GM19397 (cell line): ENCODE results near the gene PPP2R2C.

ENCODE experiments used
- ATAC-seq: cut with Tn5 transposase; IDR thresholded peaks from one replicate; pipeline ENCODE4 v1.9.1; 2021; ENCODE audit warnings: mild to moderate bottlenecking, moderate library complexity; ENCODE audit not compliant: unreplicated experiment

The PPP2R2C gene

DNA sequence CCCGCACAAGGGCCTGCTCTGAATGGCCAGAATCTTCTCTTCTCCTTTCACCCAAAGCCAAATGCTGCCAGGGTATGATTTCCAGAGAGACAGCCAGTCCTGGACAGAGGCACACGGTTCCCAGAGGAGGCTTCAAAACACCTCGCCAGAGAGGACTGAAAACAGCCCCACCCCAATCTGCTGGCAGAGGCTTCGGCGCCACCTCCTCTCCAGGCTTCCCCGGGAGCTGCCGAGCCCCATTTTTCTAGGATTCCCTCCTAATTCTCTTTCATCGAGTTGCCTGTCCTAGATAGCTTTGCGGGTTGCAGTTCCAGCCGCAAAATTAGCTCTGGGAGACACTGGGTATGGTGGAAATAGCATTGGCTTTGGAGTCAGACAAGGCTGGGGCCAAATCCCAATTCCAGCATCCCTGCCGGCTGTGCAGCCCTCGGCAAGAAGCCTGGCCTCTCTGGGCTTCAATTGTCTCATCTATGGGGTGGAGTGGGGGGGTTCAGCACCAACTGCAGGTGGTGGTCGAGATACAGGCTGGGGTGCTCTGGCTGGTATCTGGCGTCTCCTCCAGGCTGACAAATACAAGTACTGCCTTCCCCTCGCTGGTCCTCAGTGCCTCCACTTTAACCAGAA lies 22.6 kb downstream of the PPP2R2C start:
- ATAC-seq = no peak

DNA sequence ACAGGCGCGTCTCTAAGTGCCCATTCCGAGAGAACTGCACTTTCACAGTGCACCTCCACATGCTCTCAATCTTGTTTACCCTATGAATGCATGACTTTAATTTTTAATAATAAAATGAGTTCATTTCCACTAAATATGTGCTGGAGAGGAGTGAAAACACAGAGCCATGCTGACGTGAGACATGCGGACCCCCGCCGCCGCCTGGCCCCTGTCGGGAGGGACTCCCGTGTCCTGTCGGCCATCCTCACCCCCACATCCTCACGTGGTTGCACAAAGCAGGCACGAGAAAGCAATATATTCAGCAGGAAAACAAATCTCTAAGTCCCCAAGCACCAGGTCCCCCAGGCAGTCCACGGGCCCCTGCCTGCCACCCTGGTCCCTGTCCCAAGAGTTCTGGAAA lies 23.1 kb downstream of the PPP2R2C start:
- ATAC-seq = no peak

DNA sequence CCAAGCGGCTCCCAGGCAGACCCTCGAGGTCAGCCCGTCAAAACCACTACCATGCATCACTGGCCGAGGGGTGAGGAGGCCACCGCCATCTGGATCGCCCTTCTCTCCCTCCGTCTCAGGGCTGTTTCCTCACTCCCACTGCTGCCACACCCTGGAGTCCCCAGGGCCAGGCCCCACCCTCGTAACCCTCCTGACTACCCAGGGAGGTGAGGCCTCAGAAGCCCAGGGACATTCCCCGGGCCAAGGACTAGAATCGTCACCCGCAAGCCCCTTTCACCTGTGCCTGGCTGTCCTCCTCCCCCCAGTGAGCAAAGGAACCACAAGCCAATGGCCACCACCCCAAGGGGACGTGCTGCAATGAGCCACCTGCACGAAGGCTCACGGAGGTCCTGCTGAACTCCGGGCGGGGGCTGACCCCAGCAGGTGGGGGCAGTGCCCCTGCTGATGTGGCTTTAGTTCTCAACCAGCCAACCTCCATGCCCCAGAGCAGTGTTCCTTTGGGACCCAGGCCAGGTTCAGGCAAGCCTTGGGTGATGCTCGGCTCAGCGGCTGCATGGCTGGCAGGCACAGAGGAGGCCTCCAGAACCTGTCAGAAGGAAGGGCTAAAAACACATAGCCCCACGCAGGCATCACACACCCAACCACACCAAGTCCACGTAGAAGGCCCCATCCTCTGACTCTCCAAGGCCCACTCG lies 23.8 kb downstream of the PPP2R2C start:
- no peak for ATAC-seq

DNA sequence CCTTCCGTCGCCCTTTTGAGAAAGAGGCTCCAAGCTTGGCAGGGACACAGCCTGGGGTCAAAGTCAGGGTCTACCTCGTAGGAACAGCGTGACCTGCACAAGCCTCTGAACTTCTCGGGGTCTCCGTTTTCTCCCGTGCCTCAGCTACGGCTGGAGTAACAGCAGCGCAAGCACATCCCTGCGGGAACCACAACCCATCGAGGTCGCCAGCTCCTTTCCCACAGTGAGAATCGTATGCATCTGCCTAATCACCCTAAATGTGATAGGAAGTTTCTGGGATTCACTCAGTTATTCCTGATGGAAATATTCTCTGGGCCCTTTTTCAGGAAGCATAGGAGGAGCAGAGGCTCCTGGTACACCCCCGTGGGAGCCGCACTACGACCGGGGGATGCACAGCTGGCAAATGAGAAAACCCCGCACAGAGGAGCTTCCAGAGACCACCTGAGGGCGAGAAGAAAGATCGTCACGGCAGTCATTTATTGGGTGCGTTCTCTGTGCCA lies 24.7 kb downstream of the PPP2R2C start:
- no peak for ATAC-seq

DNA sequence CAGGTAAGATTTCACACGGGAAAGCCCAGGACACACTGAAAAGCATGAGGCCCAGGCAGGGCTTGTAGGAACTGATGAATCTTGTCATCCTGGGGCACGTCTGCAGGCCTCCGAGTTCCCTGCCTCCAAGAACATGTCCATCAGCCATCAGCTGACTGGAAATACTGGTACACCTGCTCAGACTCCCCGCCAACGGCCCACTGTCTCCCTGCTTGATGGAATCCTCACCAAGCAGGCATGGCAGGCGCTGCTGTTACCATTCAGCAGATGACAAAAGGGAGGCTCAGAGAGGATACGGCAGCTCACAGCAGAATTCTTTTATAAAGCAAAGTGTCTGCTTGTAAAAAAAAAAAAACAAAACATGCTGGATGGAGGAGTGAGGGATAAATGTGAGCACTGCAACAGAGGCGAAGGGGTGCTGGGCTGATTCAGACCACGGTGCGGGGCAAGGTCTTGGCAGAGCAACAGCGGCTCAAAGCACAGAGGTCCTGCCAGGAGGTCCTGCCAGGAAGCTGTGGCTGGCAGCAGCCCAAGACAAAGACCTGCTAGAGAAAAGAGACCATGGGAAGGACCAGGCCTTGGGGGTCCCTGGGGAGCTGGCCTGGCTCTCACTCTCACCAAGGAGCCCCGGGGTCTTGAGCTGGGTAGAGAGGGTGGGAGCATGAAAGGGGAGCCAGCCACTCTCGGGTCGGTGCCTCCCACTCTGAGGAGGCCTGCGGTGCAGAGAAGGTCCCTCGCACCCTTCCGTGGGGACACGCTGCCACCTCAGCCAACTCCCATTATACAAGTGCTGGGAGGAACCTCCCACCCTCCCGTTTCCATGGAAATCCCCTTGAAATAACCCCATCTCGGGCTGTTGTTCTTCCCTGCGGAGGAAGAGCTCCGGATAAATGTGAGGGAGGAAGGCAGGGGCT lies 25.6 kb downstream of the PPP2R2C start:
- ATAC-seq = no peak

DNA sequence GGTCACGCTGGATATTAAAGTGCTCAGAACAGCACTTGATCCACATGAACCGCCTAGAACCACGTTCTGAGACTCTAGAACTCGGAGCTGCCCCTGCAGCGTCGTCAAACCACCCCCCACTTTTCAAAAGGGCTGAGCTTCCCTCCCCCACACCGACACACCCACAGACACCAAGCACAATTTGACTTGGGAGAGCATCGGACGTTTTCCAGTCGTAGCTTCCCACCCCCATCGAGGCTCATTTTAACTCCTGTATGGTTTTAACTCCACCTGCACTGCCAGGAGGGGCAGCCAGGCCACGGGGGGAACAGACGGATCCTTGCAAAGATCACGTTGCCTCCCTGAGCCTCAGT lies 26.3 kb downstream of the PPP2R2C start:
- ATAC-seq = no peak

DNA sequence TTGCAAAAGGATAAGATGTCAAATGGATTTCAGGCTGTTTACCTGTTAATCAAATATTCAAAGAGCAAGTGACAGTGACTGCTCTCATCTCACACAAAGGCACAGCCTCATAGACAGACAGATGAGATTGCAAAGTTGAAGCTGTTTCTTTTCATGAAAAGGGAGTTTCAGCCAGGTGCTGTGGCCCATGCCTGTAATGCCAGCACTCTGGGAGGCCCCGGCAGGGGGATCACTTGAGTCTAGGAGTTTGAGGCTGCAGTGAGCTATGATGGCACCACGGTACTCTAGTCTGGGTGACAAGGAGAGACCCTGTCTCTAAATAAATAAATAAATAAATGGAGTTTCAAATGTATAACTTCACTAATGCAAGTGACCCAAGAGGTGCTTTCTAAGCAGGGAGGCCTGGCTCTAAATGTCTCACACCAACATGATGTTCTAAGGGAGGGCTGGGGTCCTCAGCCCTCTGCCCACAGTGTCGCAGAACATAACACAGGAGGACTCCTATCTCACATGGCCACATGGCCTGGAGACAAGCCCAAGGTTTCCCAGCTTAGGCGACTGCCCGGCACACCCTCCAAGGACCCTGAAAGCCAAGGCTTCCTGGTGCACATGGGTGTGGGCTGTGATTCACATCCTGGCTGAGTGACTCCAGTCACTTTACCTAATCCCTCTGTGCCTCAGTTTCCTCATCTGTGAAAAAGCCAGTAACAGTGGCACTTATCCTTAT lies 26.8 kb downstream of the PPP2R2C start:
- ATAC-seq = no peak

DNA sequence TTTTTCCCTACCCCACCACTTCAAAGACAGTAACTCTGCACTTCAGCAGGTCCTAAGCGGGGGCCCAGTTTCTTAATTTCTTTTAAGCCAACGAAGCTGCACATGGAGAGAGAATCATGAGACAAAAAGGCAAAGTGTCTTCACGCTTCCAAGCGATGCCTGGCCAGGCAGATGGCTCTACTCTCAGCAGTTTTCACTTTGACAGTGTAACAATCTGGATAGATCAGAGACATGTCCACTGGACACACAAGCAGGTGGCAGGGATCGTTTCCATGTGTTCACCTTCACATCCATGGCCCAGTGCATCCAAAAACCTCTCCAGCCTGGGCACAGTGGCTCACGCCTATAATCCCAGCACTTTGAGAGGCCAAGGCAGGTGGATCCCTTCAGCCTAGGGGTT lies 27.8 kb downstream of the PPP2R2C start:
- no peak for ATAC-seq

DNA sequence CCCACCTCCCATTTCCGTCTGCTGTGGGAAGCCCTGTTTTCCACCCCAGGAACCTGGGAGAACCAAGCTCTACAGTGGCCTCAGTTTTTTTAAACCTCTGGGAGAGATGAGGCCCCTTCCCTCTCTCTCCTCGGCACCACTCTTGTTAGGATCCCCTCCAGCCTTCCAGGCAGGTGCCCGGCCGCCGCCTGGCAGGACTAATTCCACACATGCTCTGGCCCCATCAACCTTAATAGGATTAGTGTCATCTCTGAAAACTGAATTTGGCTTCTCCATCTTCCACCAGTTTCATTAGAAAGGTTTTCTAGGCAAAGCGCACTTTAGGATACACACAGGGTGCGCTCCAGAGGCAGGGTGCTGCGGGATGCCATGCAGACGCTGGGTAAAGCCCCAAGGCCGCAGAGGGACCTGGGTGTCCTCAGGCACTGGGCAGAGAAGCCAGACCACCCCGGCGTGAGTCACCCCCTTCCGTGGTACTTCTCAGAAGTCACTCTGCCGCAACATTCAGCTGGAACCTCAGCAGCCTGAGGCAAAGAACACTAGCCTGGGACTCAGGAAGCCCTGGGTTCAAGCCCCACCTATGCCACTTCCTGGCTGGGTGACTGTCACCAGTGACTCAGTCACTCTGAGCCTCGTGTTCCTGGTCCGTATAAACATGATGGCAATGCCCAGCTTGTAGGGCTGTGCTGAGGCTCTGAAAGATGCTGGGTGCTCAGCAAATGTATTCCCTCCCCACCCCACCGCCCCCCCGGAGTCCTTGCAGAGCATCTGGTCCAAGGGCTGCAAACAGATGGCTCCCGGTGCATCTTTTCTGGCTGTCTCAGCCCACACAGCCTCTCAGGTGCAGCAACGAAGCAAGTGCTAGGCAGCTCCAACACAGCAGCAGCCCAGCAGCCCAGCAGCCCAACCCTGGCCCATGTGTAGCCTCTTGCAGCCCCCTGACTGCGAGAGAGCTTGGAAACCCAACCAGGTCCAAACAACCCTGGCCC lies 29.1 kb downstream of the PPP2R2C start:
- no peak for ATAC-seq

DNA sequence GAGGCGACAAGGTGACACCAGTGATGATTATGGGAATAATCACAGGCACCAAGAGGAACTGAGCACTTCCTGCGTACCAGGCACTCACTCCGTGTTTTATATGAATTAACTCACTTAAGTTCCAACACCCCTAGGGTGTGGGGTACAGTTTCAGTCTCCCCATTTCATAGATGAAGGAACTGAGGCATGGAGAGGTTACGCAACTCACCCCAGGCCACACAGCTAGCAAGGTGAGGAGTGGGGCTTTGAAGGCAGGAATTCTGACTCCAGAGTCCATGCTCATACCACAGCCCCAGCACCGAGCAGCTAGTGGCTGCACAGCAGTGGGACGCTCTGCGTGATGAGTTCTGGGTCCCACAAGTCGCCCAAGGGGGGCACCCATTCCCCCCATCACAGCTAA lies 29.9 kb downstream of the PPP2R2C start:
- no peak for ATAC-seq

DNA sequence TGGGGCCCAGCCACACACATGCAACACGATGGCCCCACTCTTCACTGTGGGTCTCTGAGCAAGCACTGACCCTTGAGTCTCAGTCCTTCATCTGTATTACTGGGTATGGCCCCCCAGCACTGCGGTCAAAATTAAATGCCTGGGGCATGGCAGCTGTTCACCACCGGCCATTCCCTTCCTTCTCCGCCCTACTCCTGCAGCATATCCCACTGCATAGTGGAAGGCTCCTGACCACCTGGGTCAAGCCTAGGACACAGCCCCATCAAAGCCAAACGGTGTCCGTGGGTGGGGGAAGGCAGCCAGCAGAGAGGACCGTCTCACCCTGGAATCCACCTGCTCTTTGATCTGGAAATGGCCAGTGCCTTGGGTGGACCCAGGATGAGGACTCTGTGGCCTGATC lies 30.7 kb downstream of the PPP2R2C start:
- no peak for ATAC-seq

DNA sequence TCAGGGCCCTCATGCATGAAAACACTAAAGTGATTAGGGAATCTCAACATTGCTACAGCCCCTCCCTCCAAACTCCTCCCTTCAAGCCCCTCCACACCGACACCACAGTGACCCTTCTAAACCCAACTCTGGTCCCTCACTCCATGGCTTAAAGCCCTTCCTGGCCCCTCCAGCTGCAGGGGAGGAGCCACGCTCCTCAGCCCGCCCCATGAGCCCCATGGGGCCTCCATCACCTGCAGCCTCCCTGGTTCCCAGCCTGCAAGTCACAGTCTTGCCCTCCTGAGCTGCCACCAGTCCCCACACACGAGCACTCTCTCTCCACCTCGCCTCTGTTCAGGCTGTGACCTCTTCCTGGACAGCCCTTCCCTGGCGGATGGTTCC lies 31.2 kb downstream of the PPP2R2C start:
- ATAC-seq = no peak

DNA sequence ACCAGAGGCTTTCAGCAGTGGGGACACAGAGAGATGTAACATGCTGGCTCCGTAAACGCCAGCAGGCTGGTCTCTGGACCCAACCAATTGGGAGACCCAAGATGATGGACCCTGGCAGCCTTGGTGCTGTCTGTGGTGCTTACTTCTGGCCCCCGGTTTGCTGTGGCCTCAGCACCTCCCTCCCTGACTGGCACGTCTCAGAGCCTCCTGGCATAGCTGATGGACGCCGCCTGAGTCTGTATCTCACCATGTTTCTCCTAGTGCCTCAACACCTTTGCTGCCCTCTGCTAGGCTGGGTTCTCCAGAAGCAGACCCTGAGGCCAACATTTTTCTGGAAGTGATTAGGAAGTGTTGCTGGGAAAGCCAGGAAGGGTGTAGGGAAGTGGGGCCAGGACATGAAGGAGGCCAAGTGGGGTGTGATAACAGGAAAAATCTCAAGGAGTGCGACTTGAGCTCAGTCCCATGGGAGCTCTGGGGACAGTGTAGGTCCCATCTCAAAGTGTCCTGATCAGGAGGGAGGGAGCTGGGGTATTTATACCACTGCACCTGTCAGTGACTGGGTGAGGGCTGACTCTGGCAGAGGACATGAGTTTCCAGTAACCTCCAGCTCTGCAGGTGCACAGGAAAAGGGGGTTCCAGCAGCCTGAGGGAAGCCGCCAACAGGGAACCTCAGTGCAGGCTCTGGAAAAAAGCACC lies 31.8 kb downstream of the PPP2R2C start:
- ATAC-seq = no peak

DNA sequence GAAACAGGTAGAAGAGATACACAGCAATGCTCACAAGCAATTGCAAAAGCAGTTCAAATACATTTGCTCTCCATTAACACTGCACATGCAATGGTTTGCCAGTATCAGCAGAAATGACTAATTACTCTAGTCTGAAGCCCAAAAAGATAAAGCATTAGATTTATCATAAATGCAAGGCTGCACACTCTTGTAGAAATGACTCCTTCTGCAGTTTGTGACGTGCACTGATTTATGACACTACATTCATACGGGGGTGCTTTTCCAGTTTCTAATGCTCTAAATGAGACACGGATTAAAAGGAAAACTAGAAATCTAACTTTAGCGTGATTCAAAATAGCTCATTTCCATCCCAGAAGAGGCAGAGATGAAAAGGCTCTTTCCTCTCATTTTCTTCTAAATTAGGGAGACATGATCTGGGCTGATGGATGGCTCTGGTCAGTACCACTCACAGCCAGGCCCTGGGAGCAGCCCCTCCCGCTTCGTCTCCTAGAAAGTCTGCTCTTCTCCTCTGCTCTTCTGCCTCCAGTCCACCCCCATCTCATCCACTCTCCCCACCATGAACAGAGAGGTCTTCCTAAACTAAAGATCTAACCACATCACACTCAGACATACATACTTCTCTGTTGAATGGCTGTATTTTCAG lies 33.2 kb downstream of the PPP2R2C start:
- no peak for ATAC-seq

DNA sequence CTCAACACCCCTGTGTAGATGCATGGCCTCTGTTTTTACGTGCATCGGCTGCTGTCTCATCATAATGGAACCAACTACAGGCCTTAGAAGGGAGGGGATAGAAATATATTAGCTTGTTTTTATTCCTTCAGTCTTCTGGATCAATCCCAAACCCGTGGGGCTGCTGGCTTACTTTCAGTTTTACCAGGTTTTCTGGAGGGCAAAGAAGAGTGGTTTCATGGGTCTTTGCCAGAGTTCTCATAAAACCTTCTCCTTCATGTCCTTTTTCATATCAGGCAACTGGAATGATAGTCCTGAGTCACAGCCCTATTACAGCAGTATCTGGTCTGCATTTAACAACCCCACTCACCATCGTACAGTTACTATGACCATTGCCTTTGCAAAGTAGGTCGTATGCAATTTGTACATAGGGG lies 34.6 kb downstream of the PPP2R2C start:
- no peak for ATAC-seq

DNA sequence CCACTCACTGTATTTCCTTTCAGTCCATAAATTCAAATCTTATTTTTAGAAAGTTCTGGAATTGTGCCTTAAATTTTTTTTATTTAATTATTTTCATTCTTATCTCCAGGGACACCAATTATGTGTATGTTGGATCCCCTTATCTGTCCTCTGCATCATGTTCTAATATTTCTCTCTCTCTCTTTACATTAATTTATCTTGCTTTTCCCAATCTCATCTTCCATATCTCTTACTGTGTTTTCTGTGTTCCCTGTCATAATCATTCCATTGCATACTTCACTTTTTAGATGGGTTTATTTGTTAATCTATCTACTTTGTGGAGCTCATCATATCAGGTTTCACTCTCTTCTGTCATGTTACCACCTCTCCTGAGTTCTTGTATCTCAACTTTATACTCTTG lies 37.4 kb downstream of the PPP2R2C start:
- ATAC-seq = no peak

DNA sequence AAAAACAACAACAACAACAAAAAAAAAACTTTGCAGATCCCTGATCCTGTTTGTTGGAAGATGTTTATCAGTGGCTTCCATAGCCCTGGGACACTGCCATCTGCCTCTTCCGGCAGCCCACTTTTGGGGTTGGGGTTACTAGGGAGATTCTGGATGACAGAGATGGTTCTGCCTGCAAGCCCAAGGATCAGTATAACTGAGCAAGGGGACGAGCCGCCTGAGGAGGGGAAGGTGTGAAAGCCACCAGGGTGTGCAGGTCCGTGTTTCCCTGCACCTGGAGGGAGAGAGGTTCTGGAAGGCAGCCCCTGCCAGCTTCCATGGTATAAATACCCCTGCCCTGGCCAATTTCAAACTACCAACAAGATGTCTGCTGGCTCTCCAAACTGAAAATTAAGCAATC lies 41.5 kb downstream of the PPP2R2C start:
- ATAC-seq = no peak

DNA sequence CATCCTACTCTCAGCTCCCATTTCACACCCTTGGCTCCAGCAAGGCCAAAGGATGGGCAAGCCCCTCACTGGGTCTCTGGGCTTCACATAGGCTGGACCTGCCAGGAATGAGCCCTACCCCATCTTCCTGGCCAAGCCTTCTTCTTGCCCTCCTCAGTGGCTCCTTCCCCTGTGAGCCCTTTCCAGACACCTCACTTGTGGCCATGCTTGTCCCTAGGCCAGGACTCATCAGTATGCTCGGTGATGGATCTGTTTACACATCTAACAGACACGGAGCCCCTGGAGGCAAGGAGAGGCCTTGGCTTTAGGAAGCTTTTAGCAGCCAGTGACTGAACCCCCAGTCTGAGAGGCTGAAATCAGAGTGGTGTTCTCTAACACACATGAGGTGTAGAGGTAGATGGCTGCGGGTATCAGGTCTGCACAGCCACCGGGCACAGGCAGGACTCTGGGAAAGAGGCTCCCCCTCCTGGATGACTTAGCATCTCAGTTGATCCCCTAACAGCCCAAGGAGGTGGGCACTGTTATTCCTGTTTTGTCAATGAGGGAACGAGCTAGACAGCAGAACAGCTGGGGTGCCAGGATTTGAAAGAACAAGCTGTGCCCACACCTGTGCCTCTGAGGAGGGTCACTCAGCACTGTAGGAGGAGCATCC lies 44.8 kb downstream of the PPP2R2C start:
- no peak for ATAC-seq
